H9 (cell line): ENCODE results near the gene NUMA1. TPM values are rescaled to one million over a fixed set of nuclear protein-coding genes. Genes with fewer than 3 reads are reported as not detected.

ENCODE experiments used
- DNase-seq: peaks from one replicate; pipeline ENCODE4 v3.0.0-alpha.2; 2017
- H2AFZ ChIP-seq: one replicate; pipeline ENCODE4 v1.6.1; 2013; ENCODE audit warnings: mild to moderate bottlenecking, low read length, control low read depth, moderate library complexity
- H2AK5ac ChIP-seq: 2 replicates; pipeline ENCODE4 v1.6.1; 2013; ENCODE audit warnings: low read length, control low read depth, mixed read lengths; ENCODE audit not compliant: insufficient read length
- H2BK120ac ChIP-seq: one replicate; pipeline ENCODE4 v1.6.1; 2013; ENCODE audit warnings: low read depth, mild to moderate bottlenecking, low read length, control low read depth, inconsistent platforms; ENCODE audit not compliant: poor library complexity, severe bottlenecking
- H2BK12ac ChIP-seq: 2 replicates; pipeline ENCODE4 v1.6.1; 2013; ENCODE audit warnings: low read length, control low read depth, mixed read lengths, low read depth; ENCODE audit not compliant: insufficient read length
- H2BK15ac ChIP-seq: 2 replicates; pipeline ENCODE4 v1.6.1; 2013; ENCODE audit warnings: low read depth, low read length, control low read depth
- H2BK20ac ChIP-seq: one replicate; pipeline ENCODE4 v1.6.1; 2013; ENCODE audit warnings: low read depth, mild to moderate bottlenecking, low read length, control low read depth, inconsistent platforms; ENCODE audit not compliant: poor library complexity, severe bottlenecking
- H2BK5ac ChIP-seq: 2 replicates; pipeline ENCODE4 v1.6.1; 2013; ENCODE audit warnings: low read length, control low read depth, mixed read lengths; ENCODE audit not compliant: insufficient read length
- H3K14ac ChIP-seq: 2 replicates; pipeline ENCODE4 v1.6.1; 2013; ENCODE audit warnings: low read length, control low read depth; ENCODE audit not compliant: insufficient read depth
- H3K18ac ChIP-seq: 2 replicates; pipeline ENCODE4 v1.6.1; 2013; ENCODE audit warnings: low read depth, mild to moderate bottlenecking, mixed read lengths, low read length, control low read depth; ENCODE audit not compliant: insufficient read length
- H3K23ac ChIP-seq: 2 replicates; pipeline ENCODE4 v1.6.1; 2013; ENCODE audit warnings: low read length, control low read depth, mixed read lengths, low read depth; ENCODE audit not compliant: insufficient read length
- H3K23me2 ChIP-seq: 2 replicates; pipeline ENCODE4 v1.6.1; 2013; ENCODE audit warnings: low read depth, mild to moderate bottlenecking, mixed read lengths, low read length, control low read depth; ENCODE audit not compliant: insufficient read length, poor library complexity, severe bottlenecking
- H3K27ac ChIP-seq: 2 replicates; pipeline ENCODE4 v1.5.1; 2013; ENCODE audit warnings: low read length, control low read depth, mixed read lengths, low read depth; ENCODE audit not compliant: insufficient read length
- H3K27me3 ChIP-seq: 2 replicates; pipeline ENCODE4 v1.6.1; 2013; ENCODE audit warnings: low read length, control low read depth, inconsistent platforms; ENCODE audit not compliant: insufficient read depth
- H3K4ac ChIP-seq: 2 replicates; pipeline ENCODE4 v1.6.1; 2013; ENCODE audit warnings: low read depth, mild to moderate bottlenecking, control low read depth, inconsistent platforms, low read length, moderate library complexity
- H3K4me1 ChIP-seq: 2 replicates; pipeline ENCODE4 v1.6.1; 2013; ENCODE audit warnings: low read length, control low read depth, inconsistent platforms; ENCODE audit not compliant: insufficient read depth
- H3K4me2 ChIP-seq: 2 replicates; pipeline ENCODE4 v1.6.1; 2013; ENCODE audit warnings: low read length, control low read depth, mixed read lengths; ENCODE audit not compliant: insufficient read length, insufficient read depth
- H3K56ac ChIP-seq: 2 replicates; pipeline ENCODE4 v1.6.1; 2013; ENCODE audit warnings: low read depth, mild to moderate bottlenecking, mixed read lengths, low read length, control low read depth; ENCODE audit not compliant: insufficient read length
- H3K79me1 ChIP-seq: 2 replicates; pipeline ENCODE4 v1.6.1; 2013; ENCODE audit warnings: low read depth, mild to moderate bottlenecking, moderate library complexity, low read length, control low read depth, inconsistent platforms; ENCODE audit not compliant: insufficient read depth, poor library complexity, severe bottlenecking
- H3K79me2 ChIP-seq: 2 replicates; pipeline ENCODE4 v1.6.1; 2013; ENCODE audit warnings: low read length, control low read depth, inconsistent platforms; ENCODE audit not compliant: insufficient read depth
- H3K9ac ChIP-seq: 2 replicates; pipeline ENCODE4 v1.6.1; 2013; ENCODE audit warnings: low read length, control low read depth, mixed read lengths; ENCODE audit not compliant: insufficient read length; ENCODE audit errors: extremely low read depth
- H3K9me3 ChIP-seq: one replicate; pipeline ENCODE4 v1.6.1; 2013; ENCODE audit warnings: low read depth, low read length, inconsistent platforms; ENCODE audit not compliant: control insufficient read depth
- H3T11ph ChIP-seq: one replicate; pipeline ENCODE4 v1.6.1; 2013; ENCODE audit warnings: mild to moderate bottlenecking, low read length, control low read depth, inconsistent platforms
- H4K20me1 ChIP-seq: one replicate; pipeline ENCODE4 v1.6.1; 2013; ENCODE audit not compliant: control insufficient read depth, insufficient read length, insufficient read depth
- H4K5ac ChIP-seq: 2 replicates; pipeline ENCODE4 v1.6.1; 2013; ENCODE audit warnings: low read depth, mild to moderate bottlenecking, mixed read lengths, low read length, control low read depth; ENCODE audit not compliant: insufficient read length
- H4K8ac ChIP-seq: replicated peaks from 2 replicates; pipeline ENCODE4 v1.6.1; 2013; ENCODE audit warnings: low read length, control low read depth, mixed read lengths, low read depth; ENCODE audit not compliant: insufficient read length
- H4K91ac ChIP-seq: 2 replicates; pipeline ENCODE4 v1.6.1; 2013; ENCODE audit warnings: low read depth, mild to moderate bottlenecking, moderate library complexity, mixed read lengths, low read length, control low read depth; ENCODE audit not compliant: insufficient read length
- H3K27ac Mint-ChIP-seq, 3 experiments: 2 replicates in 2 of 3; 3 replicates in 1 of 3; pipeline ENCODE4 v1.8.0; 2020 to 2021; ENCODE audit warnings: mixed read lengths in 3 of 3, mild to moderate bottlenecking in 1 of 3, moderate library complexity in 1 of 3
- H3K27me3 Mint-ChIP-seq: 2 replicates; pipeline ENCODE4 v1.8.0; 2021; ENCODE audit warnings: low read depth, mild to moderate bottlenecking, moderate library complexity, mixed read lengths
- H3K36me3 Mint-ChIP-seq, 3 experiments: 2 replicates in 2 of 3; 3 replicates in 1 of 3; pipeline ENCODE4 v1.8.0; 2020 to 2021; ENCODE audit warnings: low read depth in 3 of 3, mixed read lengths in 3 of 3; ENCODE audit not compliant: insufficient read depth in 1 of 3
- H3K4me1 Mint-ChIP-seq, 2 experiments: 2 replicates each; pipeline ENCODE4 v1.8.0; 2020; ENCODE audit warnings: mixed read lengths in 2 of 2
- H3K4me3 Mint-ChIP-seq, 2 experiments: 2 replicates in 1 of 2; 3 replicates in 1 of 2; pipeline ENCODE4 v1.8.0; 2020 to 2021; ENCODE audit warnings: mild to moderate bottlenecking in 2 of 2, mixed read lengths in 2 of 2, moderate library complexity in 1 of 2
- H3K9me3 Mint-ChIP-seq, 2 experiments: 2 replicates in 1 of 2; 3 replicates in 1 of 2; pipeline ENCODE4 v1.8.0; 2020; ENCODE audit warnings: mild to moderate bottlenecking in 2 of 2, mixed read lengths in 2 of 2, moderate library complexity in 1 of 2
- WGBS: extraction: QIAGEN DNeasy Blood & Tissue Kit; methylation state at CpG from one replicate; pipeline ENCODE4 v1.1.7; 2013; ENCODE audit warnings: missing lambda C conversion rate, low lambda C conversion rate, mixed read lengths; ENCODE audit not compliant: insufficient read length; ENCODE audit errors: extremely low coverage; 5-methylcytosine and 5-hydroxymethylcytosine counted together
- total RNA-seq: library from RNA; stranded (reverse); gene quantifications from 2 replicates; pipeline ENCODE4 v1.2.1, GENCODE V29; 2021
- TF ChIP-seq, protein P1 (sequence below): fragments of 200-600 bp; sonication (generic); conservative IDR thresholded peaks from 3 replicates; pipeline ENCODE4 v1.8.0; 2021; ENCODE audit warnings: antibody characterized with exemption, mild to moderate bottlenecking

Gene NUMA1
- total RNA-seq, 1 experiment from 2014 or later = 136 TPM

DNA sequence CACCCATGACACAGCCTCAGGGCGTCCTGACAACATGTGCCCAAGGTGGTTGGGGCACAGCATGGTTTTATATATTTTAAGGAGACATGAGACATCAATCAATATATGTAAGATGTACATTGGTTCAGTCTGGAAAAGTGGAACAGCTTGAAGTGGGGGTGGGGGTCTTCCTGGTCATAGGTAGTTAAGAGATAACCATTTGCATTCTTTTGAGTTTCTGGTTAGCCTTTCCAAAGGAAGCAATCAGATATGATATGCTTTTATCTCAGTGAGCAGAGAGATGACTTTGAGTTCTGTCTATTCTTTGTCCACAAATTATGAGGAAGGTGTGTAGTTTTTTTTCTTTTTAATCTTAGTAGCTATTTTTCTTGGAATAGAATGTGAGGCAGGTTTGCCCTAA, 42.3 kb upstream of the NUMA1 start:
- no peak overlapping the region for H2AFZ ChIP-seq
- no peak overlapping the region for H3K4me3 Mint-ChIP-seq
- no peaks in the 10 kb centered on the region for H3K4me1 ChIP-seq
- no peak overlapping the region for H2AK5ac ChIP-seq
- H3K9ac ChIP-seq = no peak overlapping the region
- peaks cover 0 to 2% (median 0%) of the 10 kb centered on the region in 3 experiments; a peak in 1 of 7 replicates for H3K36me3 Mint-ChIP-seq
- H4K5ac ChIP-seq = no peak overlapping the region
- H3K23ac ChIP-seq = no peak overlapping the region
- H3K4ac ChIP-seq = no peak overlapping the region
- no peak overlapping the region; a peak in 1 of 7 replicates for H3K27ac Mint-ChIP-seq
- no peak overlapping the region for H3K27ac ChIP-seq
- H3K18ac ChIP-seq = no peak overlapping the region
- no peak overlapping the region for H2BK15ac ChIP-seq
- no peak overlapping the region for H3K14ac ChIP-seq
- H3K9me3 Mint-ChIP-seq = peaks cover 6 to 29% of the 10 kb centered on the region in 2 experiments; a peak in 4 of 5 replicates
- H3K56ac ChIP-seq = no peak overlapping the region
- no peaks in the 10 kb centered on the region for H3K79me1 ChIP-seq
- WGBS = no CpG with 5 or more reads among the region's 1 CpG
- H3K4me2 ChIP-seq = no peak overlapping the region
- H4K91ac ChIP-seq = no peak overlapping the region
- no peak for DNase-seq
- TF ChIP-seq, protein P1, sequence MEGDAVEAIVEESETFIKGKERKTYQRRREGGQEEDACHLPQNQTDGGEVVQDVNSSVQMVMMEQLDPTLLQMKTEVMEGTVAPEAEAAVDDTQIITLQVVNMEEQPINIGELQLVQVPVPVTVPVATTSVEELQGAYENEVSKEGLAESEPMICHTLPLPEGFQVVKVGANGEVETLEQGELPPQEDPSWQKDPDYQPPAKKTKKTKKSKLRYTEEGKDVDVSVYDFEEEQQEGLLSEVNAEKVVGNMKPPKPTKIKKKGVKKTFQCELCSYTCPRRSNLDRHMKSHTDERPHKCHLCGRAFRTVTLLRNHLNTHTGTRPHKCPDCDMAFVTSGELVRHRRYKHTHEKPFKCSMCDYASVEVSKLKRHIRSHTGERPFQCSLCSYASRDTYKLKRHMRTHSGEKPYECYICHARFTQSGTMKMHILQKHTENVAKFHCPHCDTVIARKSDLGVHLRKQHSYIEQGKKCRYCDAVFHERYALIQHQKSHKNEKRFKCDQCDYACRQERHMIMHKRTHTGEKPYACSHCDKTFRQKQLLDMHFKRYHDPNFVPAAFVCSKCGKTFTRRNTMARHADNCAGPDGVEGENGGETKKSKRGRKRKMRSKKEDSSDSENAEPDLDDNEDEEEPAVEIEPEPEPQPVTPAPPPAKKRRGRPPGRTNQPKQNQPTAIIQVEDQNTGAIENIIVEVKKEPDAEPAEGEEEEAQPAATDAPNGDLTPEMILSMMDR = no peak
- H3K4me1 Mint-ChIP-seq = no peaks in the 10 kb centered on the region
- no peak overlapping the region for H2BK20ac ChIP-seq
- H3K23me2 ChIP-seq = no peaks in the 10 kb centered on the region
- no peaks in the 10 kb centered on the region for H3K79me2 ChIP-seq
- no peaks in the 10 kb centered on the region for H3K27me3 ChIP-seq
- no peaks in the 10 kb centered on the region for H3K9me3 ChIP-seq
- no peak overlapping the region for H4K8ac ChIP-seq
- H3K27me3 Mint-ChIP-seq = peaks cover 41% of the 10 kb centered on the region
- H2BK120ac ChIP-seq = no peak overlapping the region
- no peaks in the 10 kb centered on the region for H4K20me1 ChIP-seq
- H2BK12ac ChIP-seq = no peak overlapping the region
- H2BK5ac ChIP-seq = no peak overlapping the region
- H3T11ph ChIP-seq = no peak overlapping the region
